ENCODE results near the gene C1orf167. TPM values are rescaled to one million over a fixed set of nuclear protein-coding genes. Genes with fewer than 3 reads are reported as not detected.

Gene C1orf167
- total RNA-seq, 1 experiment from 2014 or later = not detected

- POLR2A ChIA-PET = no interaction called here
- no peak for TF ChIP-seq CTCF (IDR thresholded peaks at IDR 0.05; ENCODE audit: unreplicated experiment)
- Mint-ChIP-seq H3K36me3 (ENCODE audit: insufficient read depth, unreplicated experiment) (no peaks in the 10 kb centered on the region), H3K27ac (ENCODE audit: low read depth, unreplicated experiment) (no peak overlapping the region), H3K4me3 (ENCODE audit: unreplicated experiment) (no peak overlapping the region), H3K27me3 (ENCODE audit: insufficient read depth, unreplicated experiment) (no peaks in the 10 kb centered on the region), H3K4me1 (ENCODE audit: insufficient read depth, unreplicated experiment) (no peaks in the 10 kb centered on the region), H3K9me3 (ENCODE audit: unreplicated experiment) (no peaks in the 10 kb centered on the region)
- DNase-seq (ENCODE audit: unreplicated experiment) = no peak
- BruUV-seq (replicated peaks) = no TSS peak
- CTCF ChIA-PET = no interaction called here
- intact Hi-C loops (cut with micrococcal nuclease) = no loop called here
Measured at GRCh38 chr1:11767922-11768704, 6.1 kb downstream of the C1orf167 start.

GRCh38 chr1:11768821-11769220 is 6.8 kb downstream of the C1orf167 start:
- no peaks in the 10 kb centered on the region for H3K9me3 Mint-ChIP-seq (ENCODE audit: unreplicated experiment)
- intact Hi-C loops (cut with micrococcal nuclease) = no loop called here
- no peaks in the 10 kb centered on the region for H3K4me1 Mint-ChIP-seq (ENCODE audit: insufficient read depth, unreplicated experiment)
- DNase-seq (ENCODE audit: unreplicated experiment) = no peak
- no peak overlapping the region for H3K4me3 Mint-ChIP-seq (ENCODE audit: unreplicated experiment)
- CTCF ChIA-PET = interaction anchor here (0.6 kb wide), 1 partner anchor 460 kb away, joined by 3 read pairs; no protein-coding TSS in a partner anchor
- POLR2A ChIA-PET = no interaction called here
- no peaks in the 10 kb centered on the region for H3K36me3 Mint-ChIP-seq (ENCODE audit: insufficient read depth, unreplicated experiment)
- no peak overlapping the region for H3K27ac Mint-ChIP-seq (ENCODE audit: low read depth, unreplicated experiment)
- TF ChIP-seq CTCF (IDR thresholded peaks at IDR 0.05; ENCODE audit: unreplicated experiment) = no peak
- BruUV-seq (replicated peaks) = no TSS peak
- no peaks in the 10 kb centered on the region for H3K27me3 Mint-ChIP-seq (ENCODE audit: insufficient read depth, unreplicated experiment)

GRCh38 chr1:11769274-11769673 is 7.3 kb downstream of the C1orf167 start:
- Mint-ChIP-seq H3K36me3 (ENCODE audit: insufficient read depth, unreplicated experiment) (no peaks in the 10 kb centered on the region), H3K27me3 (ENCODE audit: insufficient read depth, unreplicated experiment) (no peaks in the 10 kb centered on the region), H3K4me3 (ENCODE audit: unreplicated experiment) (no peak overlapping the region), H3K27ac (ENCODE audit: low read depth, unreplicated experiment) (no peak overlapping the region), H3K4me1 (ENCODE audit: insufficient read depth, unreplicated experiment) (no peaks in the 10 kb centered on the region), H3K9me3 (ENCODE audit: unreplicated experiment) (no peaks in the 10 kb centered on the region)
- TF ChIP-seq CTCF (IDR thresholded peaks at IDR 0.05; ENCODE audit: unreplicated experiment) = no peak
- intact Hi-C loops (cut with micrococcal nuclease) = no loop called here
- CTCF ChIA-PET = interaction anchor here (0.6 kb wide), 2 partner anchors 364 to 460 kb away, joined by 3 read pairs; no protein-coding TSS in a partner anchor
- POLR2A ChIA-PET = interaction anchor here (1.1 kb wide), 1 partner anchor 18 kb away, joined by 4 read pairs; no protein-coding TSS in a partner anchor
- BruUV-seq (replicated peaks) = no TSS peak
- no peak for DNase-seq (ENCODE audit: unreplicated experiment)

- ChIA-PET POLR2A (interaction anchor here (1.1 kb wide), 1 partner anchor 18 kb away, joined by 4 read pairs; no protein-coding TSS in a partner anchor), CTCF (interaction anchor here (0.6 kb wide), 1 partner anchor 364 kb away, joined by 3 read pairs; no protein-coding TSS in a partner anchor)
- no peaks in the 10 kb centered on the region for H3K9me3 Mint-ChIP-seq (ENCODE audit: unreplicated experiment)
- H3K27ac Mint-ChIP-seq (ENCODE audit: low read depth, unreplicated experiment) = no peak overlapping the region
- intact Hi-C loops (cut with micrococcal nuclease) = no loop called here
- no peaks in the 10 kb centered on the region for H3K36me3 Mint-ChIP-seq (ENCODE audit: insufficient read depth, unreplicated experiment)
- TF ChIP-seq CTCF (IDR thresholded peaks at IDR 0.05; ENCODE audit: unreplicated experiment) = no peak
- BruUV-seq (replicated peaks) = no TSS peak
- H3K4me1 Mint-ChIP-seq (ENCODE audit: insufficient read depth, unreplicated experiment) = no peaks in the 10 kb centered on the region
- DNase-seq (ENCODE audit: unreplicated experiment) = no peak
- no peaks in the 10 kb centered on the region for H3K27me3 Mint-ChIP-seq (ENCODE audit: insufficient read depth, unreplicated experiment)
- no peak overlapping the region for H3K4me3 Mint-ChIP-seq (ENCODE audit: unreplicated experiment)
Measured at GRCh38 chr1:11770011-11770410, 8.0 kb downstream of the C1orf167 start.

All from MCF 10A (cell line).